Common myeloid progenitor, CD34-positive (primary cell): Measurements from ENCODE around the gene PRRT4.

Source experiments
- CTCF ChIA-PET: fragments of 350-600 bp; sonication (Branson Sonifier 250); formaldehyde crosslinking; loops from one replicate; lab custom pipeline; 2021; ENCODE audit warnings: antibody characterized with exemption; lab: Charles Lee
- POLR2A ChIA-PET: fragments of 350-600 bp; sonication (Branson Sonifier 250); formaldehyde crosslinking; loops from one replicate; lab custom pipeline; 2021; ENCODE audit warnings: antibody characterized with exemption; lab: Charles Lee
- DNase-seq, 3 donors: peaks; one replicate each; pipeline versions ENCODE4 v3.0.0 to v3.0.0-alpha.2; 2013
- H3K27ac ChIP-seq, 2 experiments: 1 replicate in 1 of 2; 2 replicates in 1 of 2; pipeline ENCODE4 v1.7.0; 2013; ENCODE audit warnings: inconsistent platforms in 2 of 2, low read length in 2 of 2, mild to moderate bottlenecking in 2 of 2, low read depth in 1 of 2, moderate library complexity in 1 of 2; ENCODE audit not compliant: severe bottlenecking in 2 of 2, insufficient read depth in 1 of 2, poor library complexity in 1 of 2
- H3K27me3 ChIP-seq, 5 experiments: replicated peaks in 2 of 5; 1 replicate in 3 of 5; 2 replicates in 2 of 5; pipeline versions ENCODE4 v1.6.1 to v1.7.0; 2013; ENCODE audit warnings: low read length in 4 of 5, mild to moderate bottlenecking in 2 of 5, moderate library complexity in 2 of 5, inconsistent platforms in 1 of 5; ENCODE audit not compliant: insufficient read depth in 5 of 5, control insufficient read depth in 4 of 5
- H3K36me3 ChIP-seq, 4 experiments: 1 replicate in 2 of 4; 2 replicates in 2 of 4; pipeline versions ENCODE4 v1.6.1 to v1.7.0; 2013; ENCODE audit warnings: low read length in 3 of 4, control low read depth in 1 of 4, mild to moderate bottlenecking in 1 of 4; ENCODE audit not compliant: control insufficient read depth in 4 of 4, insufficient read depth in 4 of 4
- H3K4me1 ChIP-seq, 4 experiments: 1 replicate in 3 of 4; 2 replicates in 1 of 4; pipeline versions ENCODE4 v1.6.1 to v1.7.1; 2013; ENCODE audit warnings: low read length in 3 of 4, mild to moderate bottlenecking in 3 of 4, control low read depth in 1 of 4, inconsistent platforms in 1 of 4, moderate library complexity in 1 of 4; ENCODE audit not compliant: control insufficient read depth in 4 of 4, insufficient read depth in 4 of 4; ENCODE audit errors: control extremely low read depth in 1 of 4
- H3K4me3 ChIP-seq, 7 experiments: 1 replicate in 4 of 7; 2 replicates in 3 of 7; pipeline versions ENCODE4 v1.5.1 to v1.7.0; 2013; ENCODE audit warnings: mild to moderate bottlenecking in 7 of 7, low read length in 6 of 7, moderate library complexity in 6 of 7, inconsistent platforms in 2 of 7, low read depth in 2 of 7, control low read depth in 1 of 7; ENCODE audit not compliant: insufficient read depth in 4 of 7, control insufficient read depth in 1 of 7; ENCODE audit errors: extremely low read depth in 1 of 7
- H3K9me3 ChIP-seq, 5 experiments: 1 replicate in 4 of 5; 2 replicates in 1 of 5; pipeline versions ENCODE4 v1.6.1 to v1.7.1; 2013; ENCODE audit warnings: low read length in 4 of 5, mild to moderate bottlenecking in 2 of 5, inconsistent platforms in 1 of 5, low read depth in 1 of 5, moderate library complexity in 1 of 5; ENCODE audit not compliant: control insufficient read depth in 4 of 5, insufficient read depth in 2 of 5; ENCODE audit errors: control extremely low read depth in 1 of 5
- WGBS: methylation state at CpG from one replicate; pipeline ENCODE4 v1.1.5; 2013; ENCODE audit not compliant: insufficient coverage; 5-methylcytosine and 5-hydroxymethylcytosine counted together

Gene PRRT4

DNA sequence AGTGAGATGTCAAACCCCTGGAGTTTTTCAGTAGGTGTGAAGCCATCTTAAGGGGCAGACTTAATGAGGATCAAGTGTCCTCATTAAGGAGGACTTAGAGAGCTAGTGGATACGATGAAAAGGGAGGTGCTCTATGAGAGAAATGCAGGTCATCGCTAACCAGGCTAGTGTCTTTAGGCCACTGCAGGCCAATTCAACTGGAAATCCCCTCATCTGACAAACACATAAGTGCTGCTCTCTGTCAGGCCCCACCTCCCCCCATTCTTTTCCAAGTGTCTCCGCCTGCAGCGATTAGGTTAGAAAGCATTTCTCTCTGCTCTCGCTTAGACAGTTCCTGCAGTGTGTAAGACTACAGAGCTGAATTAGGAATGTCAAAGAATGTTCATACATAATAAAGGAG lies 51.5 kb downstream of the PRRT4 start:
- Histone ChIP-seq H3K4me3 (no peak overlapping the region), H3K4me1 (peaks cover 0 to 8% (median 7%) of the 10 kb centered on the region in 4 experiments), H3K36me3 (peaks cover 18 to 88% (median 78%) of the 10 kb centered on the region in 4 experiments), H3K27me3 (no peaks in the 10 kb centered on the region), H3K27ac (no peak overlapping the region), H3K9me3 (no peaks in the 10 kb centered on the region)
- POLR2A ChIA-PET, result no interaction called here
- DNase-seq, result no peak
- no CpG with 5 or more reads among the region's 5 CpGs for WGBS
- CTCF ChIA-PET, result interaction anchor here (2.0 kb wide), 1 partner anchor 11 kb away, joined by 5 read pairs; no protein-coding TSS in a partner anchor

DNA sequence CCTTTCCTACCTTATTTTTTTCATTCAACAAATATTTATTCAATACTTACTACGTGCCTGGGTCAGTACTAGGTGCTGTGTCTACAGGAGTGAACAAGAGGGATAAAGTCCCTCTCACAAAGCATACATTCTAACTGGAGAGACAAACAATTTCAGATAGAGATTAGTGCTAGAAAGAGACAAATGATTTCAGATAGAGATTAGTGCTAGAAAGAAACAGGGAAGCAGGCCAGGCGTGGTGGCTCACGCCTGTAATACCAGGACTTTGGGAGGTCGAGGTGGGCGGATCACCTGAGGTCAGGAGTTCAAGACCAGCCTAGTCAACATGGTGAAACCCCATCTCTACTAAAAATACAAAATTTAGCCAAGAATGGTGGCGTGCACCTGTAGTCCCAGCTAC lies 52.4 kb downstream of the PRRT4 start:
- peaks cover 16 to 86% (median 75%) of the 10 kb centered on the region in 4 experiments for H3K36me3 ChIP-seq

DNA sequence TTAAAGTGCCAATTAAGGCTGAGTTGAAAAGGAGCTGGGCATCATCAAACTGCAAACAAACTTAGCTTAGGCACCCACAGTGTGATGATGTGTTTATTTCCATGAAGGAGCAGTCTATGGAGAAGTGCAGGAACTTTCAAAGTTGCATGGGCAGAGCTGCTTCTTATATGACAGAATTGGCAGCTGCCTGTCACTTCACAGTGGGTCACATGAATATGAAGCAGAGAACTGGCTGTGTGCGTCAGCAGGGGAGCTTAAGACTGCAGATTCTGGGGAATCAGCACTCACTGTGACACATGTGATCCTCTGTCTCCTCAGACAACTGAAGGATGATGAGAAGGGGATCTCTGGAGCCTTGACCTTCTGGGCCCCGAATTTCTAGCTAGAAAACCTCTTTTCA lies 54.4 kb downstream of the PRRT4 start:
- Histone ChIP-seq H3K4me3 (no peak overlapping the region), H3K36me3 (peaks cover 10 to 92% (median 67%) of the 10 kb centered on the region in 4 experiments), H3K27me3 (no peaks in the 10 kb centered on the region), H3K4me1 (no peaks in the 10 kb centered on the region), H3K27ac (no peak overlapping the region), H3K9me3 (no peaks in the 10 kb centered on the region)
- 100% methylated on average over 2 of the region's 2 CpGs for WGBS
- DNase-seq, result no peak
- POLR2A ChIA-PET, result interaction anchor here (1.0 kb wide), 1 partner anchor 14 kb away, joined by 3 read pairs; no protein-coding TSS in a partner anchor
- CTCF ChIA-PET, result no interaction called here

More for the DNA sequence above, 52.4 kb downstream of the PRRT4 start:
- WGBS, result 89% methylated on average over 3 of the region's 6 CpGs
- H3K4me1 ChIP-seq, result no peaks in the 10 kb centered on the region
- H3K4me3 ChIP-seq, result no peak overlapping the region
- CTCF ChIA-PET, result no interaction called here
- H3K27ac ChIP-seq, result no peak overlapping the region
- H3K27me3 ChIP-seq, result no peaks in the 10 kb centered on the region
- POLR2A ChIA-PET, result no interaction called here
- DNase-seq, result no peak
- H3K9me3 ChIP-seq, result no peaks in the 10 kb centered on the region

DNA sequence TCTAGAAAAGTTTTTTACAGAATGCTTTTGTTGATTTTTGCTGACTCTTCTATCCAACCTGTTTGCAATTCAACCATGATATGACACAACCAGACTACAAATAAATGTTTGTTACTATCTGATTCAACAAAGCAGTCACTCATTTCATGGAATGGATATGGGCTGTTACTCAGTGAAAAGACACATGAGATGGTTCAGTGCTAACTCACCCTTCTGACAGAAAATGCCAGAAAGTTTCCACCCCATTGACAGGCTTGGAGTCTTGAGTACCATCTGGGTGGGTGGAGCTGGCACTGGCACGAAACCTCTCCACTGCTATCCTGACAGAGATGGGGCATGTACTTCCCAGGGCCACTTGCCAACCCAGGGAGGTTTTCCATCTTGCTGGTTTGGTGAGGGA lies 57.3 kb downstream of the PRRT4 start:
- H3K9me3 ChIP-seq, result no peaks in the 10 kb centered on the region
- H3K4me3 ChIP-seq, result no peak overlapping the region
- 100% methylated on average over 1 of the region's 1 CpG for WGBS
- no peak for DNase-seq
- no peak overlapping the region for H3K27ac ChIP-seq
- H3K27me3 ChIP-seq, result no peaks in the 10 kb centered on the region
- peaks cover 8 to 82% (median 46%) of the 10 kb centered on the region in 4 experiments for H3K36me3 ChIP-seq
- no peaks in the 10 kb centered on the region for H3K4me1 ChIP-seq
- POLR2A ChIA-PET, result no interaction called here
- CTCF ChIA-PET, result interaction anchor here (2.4 kb wide), 1 partner anchor 13 kb away, joined by 5 read pairs; no protein-coding TSS in a partner anchor

DNA sequence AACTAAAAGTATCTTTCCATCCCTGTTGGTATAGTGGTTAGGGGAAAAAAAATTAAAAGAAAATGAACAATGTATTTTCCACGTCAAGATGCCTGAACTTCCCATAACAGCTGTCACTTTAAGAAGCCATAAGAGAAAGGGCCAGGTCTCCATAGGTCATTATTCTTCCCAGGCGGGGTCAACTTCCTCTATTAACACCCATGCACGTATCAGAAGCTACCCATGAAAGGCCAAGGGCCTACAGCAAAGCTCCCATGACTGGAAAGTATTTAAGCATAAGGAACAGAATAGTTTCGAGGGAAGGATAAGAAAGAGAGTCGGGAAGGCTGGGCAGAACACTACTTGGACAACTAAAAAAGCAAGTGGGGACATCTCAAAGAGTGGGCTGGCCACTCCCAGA lies 57.8 kb downstream of the PRRT4 start:
- 80% methylated on average over 3 of the region's 5 CpGs for WGBS
- POLR2A ChIA-PET, result no interaction called here
- CTCF ChIA-PET, result interaction anchor here (2.4 kb wide), 1 partner anchor 14 kb away, joined by 5 read pairs; no protein-coding TSS in a partner anchor

DNA sequence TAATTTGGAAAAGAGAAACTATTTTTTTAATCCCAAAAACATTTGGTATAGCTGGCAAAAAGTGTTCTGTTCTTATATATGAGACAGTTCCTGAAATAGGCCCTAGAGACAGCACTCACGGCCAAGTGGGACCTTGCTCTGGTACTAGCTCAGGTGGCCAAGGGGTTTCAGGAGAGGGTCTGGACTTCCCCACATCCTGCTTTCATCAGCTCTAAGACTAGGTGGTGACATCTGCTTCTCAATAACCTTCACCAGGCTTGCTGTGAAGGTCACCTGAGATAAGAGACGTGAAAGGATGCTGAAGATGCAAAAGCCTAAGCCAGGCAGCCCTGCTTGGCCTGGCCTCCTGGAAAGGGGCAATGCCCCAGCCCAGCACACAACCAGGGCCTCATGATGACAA lies 58.4 kb downstream of the PRRT4 start:
- no peak for DNase-seq
- H3K36me3 ChIP-seq, result peaks cover 4 to 74% (median 37%) of the 10 kb centered on the region in 4 experiments
- H3K9me3 ChIP-seq, result no peaks in the 10 kb centered on the region
- no peak overlapping the region for H3K27ac ChIP-seq
- no peak overlapping the region for H3K4me3 ChIP-seq
- no peaks in the 10 kb centered on the region for H3K27me3 ChIP-seq
- 96% methylated on average over 2 of the region's 2 CpGs for WGBS
- CTCF ChIA-PET, result interaction anchor here (2.4 kb wide), 1 partner anchor 14 kb away, joined by 5 read pairs; no protein-coding TSS in a partner anchor
- POLR2A ChIA-PET, result no interaction called here
- peaks cover 0 to 5% (median 1%) of the 10 kb centered on the region in 4 experiments for H3K4me1 ChIP-seq

More for the DNA sequence above, 57.8 kb downstream of the PRRT4 start:
- Histone ChIP-seq H3K36me3 (peaks cover 8 to 78% (median 41%) of the 10 kb centered on the region in 4 experiments), H3K27ac (no peak overlapping the region), H3K27me3 (no peaks in the 10 kb centered on the region), H3K4me3 (no peak overlapping the region), H3K4me1 (peaks cover 0 to 4% (median 1%) of the 10 kb centered on the region in 4 experiments), H3K9me3 (no peaks in the 10 kb centered on the region)
- no peak for DNase-seq

DNA sequence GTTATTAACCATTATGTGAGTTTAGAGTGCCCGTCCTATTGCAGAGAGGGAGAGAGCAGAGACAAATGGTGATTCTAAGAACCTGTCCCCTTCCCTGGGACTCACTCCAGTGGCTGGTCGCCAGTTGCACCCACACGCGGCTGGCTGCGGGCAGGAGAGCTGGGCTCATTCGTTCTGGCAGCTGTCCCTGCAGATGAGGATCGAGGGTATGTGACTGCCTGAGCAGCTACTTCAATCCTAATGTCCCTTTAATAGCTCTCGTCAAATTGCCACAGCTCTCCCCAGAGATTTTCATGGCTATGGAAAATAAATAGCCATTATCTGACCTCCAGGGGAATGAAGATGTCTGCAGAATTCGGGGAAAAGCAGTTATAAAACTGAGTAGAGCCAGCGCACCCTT lies 59.4 kb downstream of the PRRT4 start:
- ChIA-PET CTCF (interaction anchor here (1.1 to 2.4 kb wide), 3 partner anchors 15 to 80 kb away, joined by 3 to 5 read pairs (median 3); no protein-coding TSS in a partner anchor), POLR2A (no interaction called here)
- Histone ChIP-seq H3K4me1 (peaks cover 0 to 5% (median 1%) of the 10 kb centered on the region in 4 experiments), H3K4me3 (no peak overlapping the region), H3K27me3 (no peaks in the 10 kb centered on the region), H3K36me3 (peaks cover 4 to 64% (median 31%) of the 10 kb centered on the region in 4 experiments), H3K27ac (no peak overlapping the region), H3K9me3 (no peaks in the 10 kb centered on the region)
- 94% methylated on average over 8 of the region's 10 CpGs for WGBS
- DNase-seq, result no peak
